Esophagus squamous epithelium (tissue), 4 donors: ENCODE results near the gene MYO15A.

Experiments used
- CTCF ChIP-seq, 6 experiments: fragments of 450-650 bp in 4 of 6; fragments of 200-600 bp in 2 of 6; sonication (generic) in 2 of 6; IDR thresholded peaks; one replicate each; pipeline ENCODE4 v1.5.1; 2016 to 2019; ENCODE audit warnings: antibody characterized with exemption in 6 of 6, mild to moderate bottlenecking in 4 of 6, moderate library complexity in 4 of 6
- POLR2A ChIP-seq, 4 donors: fragments of 450-650 bp; IDR thresholded peaks; one replicate each; pipeline ENCODE4 v1.6.1; 2017; ENCODE audit warnings: antibody characterized with exemption in 4 of 4, mild to moderate bottlenecking in 4 of 4, moderate library complexity in 3 of 4

- no peak for TF ChIP-seq CTCF (IDR thresholded peaks at IDR 0.05)
- no peak for TF ChIP-seq POLR2A (IDR thresholded peaks at IDR 0.05)
These were observed 64.1 kb downstream of the MYO15A start for GRCh38 chr17:18172531-18173278.
